Fibroblast of lung (primary cell): ENCODE measurements around the gene HES1.

Experiments
- EZH2 ChIP-seq: IDR thresholded peaks from 2 replicates; pipeline ENCODE4 v1.5.1; 2012; ENCODE audit warnings: low read length, control low read depth, mild to moderate bottlenecking; ENCODE audit errors: missing control alignments
- TF ChIP-seq, protein P1 (sequence below), 2 donors: IDR thresholded peaks in 1 of 2; conservative IDR thresholded peaks in 1 of 2; 1 replicate in 1 of 2; 2 replicates in 1 of 2; pipeline ENCODE4 v1.5.1; 2011 to 2012; ENCODE audit warnings: low read length in 2 of 2, control low read depth in 1 of 2, inconsistent platforms in 1 of 2, low read depth in 1 of 2, mild to moderate bottlenecking in 1 of 2

DNA sequence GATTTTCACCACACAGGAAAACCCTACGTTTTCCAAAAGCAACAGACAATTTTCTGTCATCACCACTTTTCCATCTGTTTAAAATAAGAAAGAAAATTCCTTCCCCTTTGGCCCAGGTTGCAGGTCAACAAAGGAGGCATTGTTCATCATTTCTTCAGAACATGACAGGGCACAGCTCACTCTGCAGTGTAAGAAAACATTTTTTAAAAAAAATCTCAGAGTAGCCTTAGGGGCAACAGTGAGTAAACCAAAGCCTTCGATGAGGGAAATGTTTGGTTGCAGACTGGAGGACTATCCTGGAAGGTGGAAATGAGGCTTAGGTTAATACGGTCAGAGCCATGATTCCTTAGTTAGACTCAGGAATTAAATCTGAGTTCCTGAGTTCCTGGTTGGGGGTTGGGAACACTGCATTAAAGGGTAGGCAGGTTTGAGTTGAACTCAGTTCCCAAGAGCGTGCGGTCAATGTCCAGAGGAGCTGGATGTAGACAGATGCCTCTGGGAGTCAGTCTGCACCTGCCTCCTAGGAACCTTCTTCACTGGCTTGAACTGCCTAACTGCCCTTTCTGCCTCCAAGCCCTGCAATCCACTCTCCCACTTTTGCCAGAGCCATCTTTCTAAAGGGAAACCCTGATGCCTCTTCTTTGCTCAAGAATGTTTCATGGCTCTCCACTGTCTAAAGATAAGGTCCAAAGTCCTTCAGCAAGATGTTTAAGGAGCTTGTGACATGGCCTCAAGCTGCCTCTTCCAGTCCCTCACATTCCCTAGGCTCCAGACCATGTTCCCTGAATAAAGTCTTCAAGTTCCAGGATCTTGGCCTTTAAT is 3.3 kb upstream of the HES1 start:
- TF ChIP-seq EZH2, result no peak
- TF ChIP-seq, protein P1, sequence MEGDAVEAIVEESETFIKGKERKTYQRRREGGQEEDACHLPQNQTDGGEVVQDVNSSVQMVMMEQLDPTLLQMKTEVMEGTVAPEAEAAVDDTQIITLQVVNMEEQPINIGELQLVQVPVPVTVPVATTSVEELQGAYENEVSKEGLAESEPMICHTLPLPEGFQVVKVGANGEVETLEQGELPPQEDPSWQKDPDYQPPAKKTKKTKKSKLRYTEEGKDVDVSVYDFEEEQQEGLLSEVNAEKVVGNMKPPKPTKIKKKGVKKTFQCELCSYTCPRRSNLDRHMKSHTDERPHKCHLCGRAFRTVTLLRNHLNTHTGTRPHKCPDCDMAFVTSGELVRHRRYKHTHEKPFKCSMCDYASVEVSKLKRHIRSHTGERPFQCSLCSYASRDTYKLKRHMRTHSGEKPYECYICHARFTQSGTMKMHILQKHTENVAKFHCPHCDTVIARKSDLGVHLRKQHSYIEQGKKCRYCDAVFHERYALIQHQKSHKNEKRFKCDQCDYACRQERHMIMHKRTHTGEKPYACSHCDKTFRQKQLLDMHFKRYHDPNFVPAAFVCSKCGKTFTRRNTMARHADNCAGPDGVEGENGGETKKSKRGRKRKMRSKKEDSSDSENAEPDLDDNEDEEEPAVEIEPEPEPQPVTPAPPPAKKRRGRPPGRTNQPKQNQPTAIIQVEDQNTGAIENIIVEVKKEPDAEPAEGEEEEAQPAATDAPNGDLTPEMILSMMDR (conservative IDR thresholded peaks at IDR 0.05 in 1 of 2, IDR thresholded peaks at IDR 0.05 in 1 of 2; ENCODE audit: low read depth in 1 of 2, low read length in 2 of 2), result no peak
